Limb (tissue), 2 donors: Measurements from ENCODE around the gene SVOPL.

Experiments
- DNase-seq, 2 donors: peaks; one replicate each; pipeline ENCODE4 v3.0.0-alpha.2; 2016; ENCODE audit errors: extremely low spot score in 2 of 2

SVOPL gene

DNA sequence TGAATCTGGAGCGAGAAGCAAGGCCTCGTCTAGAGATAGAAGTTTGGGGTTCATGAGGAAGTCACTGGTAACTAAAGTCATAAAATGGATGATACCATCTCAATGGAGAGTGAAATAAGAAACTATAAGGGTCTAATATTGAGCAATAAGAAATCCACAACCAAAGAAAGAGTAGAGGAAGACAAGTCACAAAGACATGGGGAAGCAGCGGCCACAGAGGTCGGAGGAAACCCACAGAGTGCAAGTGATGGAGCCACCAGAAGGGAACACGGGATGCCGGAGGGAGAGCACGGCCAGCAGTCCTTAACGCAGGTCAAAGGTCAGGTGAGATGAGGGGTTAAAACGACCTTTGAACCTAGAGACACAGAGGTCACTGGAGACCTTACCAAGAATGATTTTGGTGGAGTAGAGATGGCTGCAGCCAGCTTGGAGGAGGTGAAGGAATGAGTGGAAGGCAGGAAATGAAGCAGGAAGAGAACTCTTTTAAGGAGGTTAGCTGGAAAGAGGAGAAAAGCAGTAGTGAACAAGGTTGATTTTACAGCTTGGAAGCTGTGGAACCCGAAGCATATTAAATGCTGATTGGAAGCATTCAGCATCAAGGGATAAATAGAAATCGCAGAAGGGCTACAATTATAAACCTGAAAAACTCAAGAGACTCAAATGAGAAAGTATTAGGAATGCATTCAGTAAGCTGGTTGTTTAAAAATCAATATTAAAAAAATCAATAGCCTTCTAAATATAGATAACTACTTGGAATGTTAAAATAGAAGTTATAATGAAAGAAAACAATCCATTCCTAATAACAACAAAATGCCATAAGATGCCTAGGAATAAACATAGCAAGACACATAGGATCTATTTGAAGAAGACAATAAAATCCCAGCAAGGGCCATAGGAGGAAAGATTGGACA is 93.7 kb downstream of the SVOPL start:
- no peak for DNase-seq

DNA sequence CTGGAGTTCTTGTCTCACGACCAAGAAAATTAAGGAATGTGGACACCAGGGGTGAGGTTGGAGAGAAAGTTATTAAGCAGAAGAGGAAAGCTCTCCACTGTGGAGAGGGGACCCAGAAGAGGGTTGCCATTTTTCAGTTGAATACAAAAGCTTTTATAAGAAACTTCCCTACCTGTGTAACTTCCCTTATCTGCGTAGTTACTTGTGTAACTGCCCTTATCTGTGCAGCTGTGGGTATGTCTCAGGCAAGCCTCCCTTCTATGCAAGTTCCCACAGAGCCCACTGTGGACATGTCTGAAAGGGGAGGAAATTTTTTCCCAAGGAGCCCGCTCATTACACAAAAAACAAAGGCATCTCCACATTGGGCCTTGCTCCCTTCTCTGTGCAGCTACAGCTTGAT is 94.9 kb downstream of the SVOPL start:
- DNase-seq, result no peak

DNA sequence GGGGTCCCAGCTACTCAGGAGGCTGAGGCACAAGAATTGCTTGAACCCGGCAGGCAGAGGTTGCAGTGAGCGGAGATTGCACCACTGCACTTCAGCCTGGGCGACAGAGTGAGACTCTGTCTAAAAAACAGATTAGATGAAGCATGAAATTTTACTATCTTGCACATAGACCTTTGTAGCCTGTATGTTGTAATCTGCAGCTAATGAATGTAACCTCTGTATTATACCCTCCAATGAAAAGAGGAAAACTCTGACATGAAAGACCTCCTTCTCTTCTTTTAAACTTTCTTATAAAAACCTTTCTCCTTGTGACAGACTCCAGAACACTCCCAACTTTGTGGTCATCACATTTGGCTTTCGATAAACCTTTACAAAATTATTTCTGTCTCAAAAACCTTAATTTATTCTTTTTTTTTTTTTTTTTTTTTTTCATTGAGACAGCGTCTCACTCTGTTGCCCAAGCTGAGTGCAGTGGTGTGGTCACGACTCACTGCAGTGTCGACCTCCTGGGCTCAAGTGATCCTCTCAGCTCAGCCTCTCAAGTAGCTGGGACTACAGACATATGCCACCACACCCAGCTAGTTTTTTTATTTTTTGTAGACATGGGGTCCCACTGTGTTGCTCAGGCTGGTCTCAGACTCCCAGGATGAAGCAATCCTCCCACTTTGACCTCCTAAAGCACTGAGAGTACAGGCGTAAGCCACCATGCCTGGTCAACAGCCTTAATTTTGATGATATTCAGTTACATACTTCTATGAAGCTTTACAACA is 97.4 kb downstream of the SVOPL start:
- no peak for DNase-seq

DNA sequence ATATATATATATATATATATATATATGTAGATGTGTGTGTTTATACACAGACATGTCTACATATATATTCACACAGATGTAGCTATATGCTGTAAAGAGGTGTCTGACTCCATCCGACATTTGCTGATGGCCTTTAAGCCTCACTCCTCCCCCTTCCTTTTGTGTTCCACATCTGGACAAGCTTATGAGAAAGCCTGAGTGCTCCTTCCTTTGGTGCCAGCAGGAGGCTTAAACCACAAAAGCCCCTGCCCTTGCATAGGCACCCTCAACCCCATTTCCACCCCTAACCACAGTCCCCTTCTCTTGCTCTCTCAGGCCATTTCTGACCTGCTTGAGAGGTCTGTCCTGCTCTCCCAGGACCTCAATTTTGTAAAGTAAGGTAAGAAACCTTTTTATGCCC is 98.7 kb downstream of the SVOPL start:
- DNase-seq, result no peak

DNA sequence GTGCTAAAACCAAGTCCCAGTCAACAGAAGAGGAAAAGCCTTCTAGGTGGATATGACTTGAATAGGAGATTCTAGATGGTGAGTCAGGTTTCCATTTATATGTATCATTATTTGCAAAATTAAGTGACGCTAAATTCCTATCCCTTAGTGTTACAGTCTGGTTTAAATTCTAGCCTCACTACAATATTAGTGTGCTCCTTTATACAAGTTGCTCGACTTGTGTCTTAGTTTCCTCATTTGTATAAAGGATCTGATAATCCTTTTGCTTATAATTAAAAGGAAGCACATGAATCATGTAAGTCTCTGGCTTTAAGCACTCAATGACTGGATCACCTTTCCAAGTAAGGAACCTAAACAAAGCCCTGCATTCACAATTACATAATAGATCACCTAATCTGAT is 105.7 kb downstream of the SVOPL start:
- DNase-seq, result no peak

DNA sequence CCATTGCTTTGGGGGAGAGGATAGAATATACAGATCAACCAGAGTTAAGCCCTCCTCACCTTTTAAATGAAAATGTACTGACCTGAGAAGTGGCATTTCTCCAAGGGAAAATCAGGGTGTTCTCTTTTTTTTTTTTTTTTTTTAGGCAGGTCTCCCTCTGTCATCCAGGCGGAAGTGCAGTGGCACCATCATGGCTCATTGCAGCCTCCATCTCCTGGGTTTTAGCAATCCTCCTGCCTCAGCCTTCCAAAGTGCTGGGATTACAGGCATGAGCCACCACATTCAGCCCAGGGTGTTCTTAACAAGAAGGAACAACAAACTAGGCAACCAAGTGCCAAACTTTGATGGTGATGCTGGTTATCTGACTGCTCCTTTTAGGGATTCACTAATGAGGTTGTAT is 111.0 kb downstream of the SVOPL start:
- DNase-seq, result no peak

DNA sequence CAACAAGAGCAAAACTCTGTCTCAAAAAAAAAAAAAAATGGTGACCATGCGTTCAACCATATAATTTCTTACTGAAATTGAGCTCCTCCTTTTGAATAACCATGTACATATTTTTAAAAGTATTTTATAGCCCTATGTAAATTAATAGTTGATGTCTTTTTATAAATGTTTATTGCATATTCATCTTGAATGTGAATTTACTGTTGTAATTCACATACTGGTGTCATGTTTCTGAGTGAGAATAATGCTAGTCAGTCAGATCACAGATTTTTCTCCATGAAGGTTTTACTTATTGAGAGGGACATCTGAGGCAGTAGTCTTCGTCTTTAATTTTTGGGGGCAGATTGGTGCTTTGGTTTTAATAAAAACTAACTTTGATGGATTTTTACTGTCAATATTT is 112.2 kb downstream of the SVOPL start:
- no peak for DNase-seq

DNA sequence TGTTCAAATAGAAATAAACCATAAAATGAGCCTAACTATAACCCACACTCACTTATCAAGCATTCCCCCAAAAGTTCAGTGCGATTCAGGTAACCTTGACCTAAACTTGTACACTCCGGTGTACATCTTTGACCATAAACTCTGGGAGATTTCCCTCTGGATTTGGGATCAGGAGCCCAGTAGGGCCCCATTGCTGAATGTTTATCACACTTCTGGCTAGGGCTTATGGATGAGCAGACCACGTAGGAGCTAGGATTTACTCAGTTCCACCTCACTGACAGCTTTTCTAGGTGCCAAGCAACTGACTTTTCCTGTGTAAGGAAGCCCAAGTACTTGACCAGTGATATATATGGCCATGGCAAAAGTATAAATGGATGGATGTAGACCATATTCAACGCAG is 113.7 kb downstream of the SVOPL start:
- DNase-seq, result no peak

DNA sequence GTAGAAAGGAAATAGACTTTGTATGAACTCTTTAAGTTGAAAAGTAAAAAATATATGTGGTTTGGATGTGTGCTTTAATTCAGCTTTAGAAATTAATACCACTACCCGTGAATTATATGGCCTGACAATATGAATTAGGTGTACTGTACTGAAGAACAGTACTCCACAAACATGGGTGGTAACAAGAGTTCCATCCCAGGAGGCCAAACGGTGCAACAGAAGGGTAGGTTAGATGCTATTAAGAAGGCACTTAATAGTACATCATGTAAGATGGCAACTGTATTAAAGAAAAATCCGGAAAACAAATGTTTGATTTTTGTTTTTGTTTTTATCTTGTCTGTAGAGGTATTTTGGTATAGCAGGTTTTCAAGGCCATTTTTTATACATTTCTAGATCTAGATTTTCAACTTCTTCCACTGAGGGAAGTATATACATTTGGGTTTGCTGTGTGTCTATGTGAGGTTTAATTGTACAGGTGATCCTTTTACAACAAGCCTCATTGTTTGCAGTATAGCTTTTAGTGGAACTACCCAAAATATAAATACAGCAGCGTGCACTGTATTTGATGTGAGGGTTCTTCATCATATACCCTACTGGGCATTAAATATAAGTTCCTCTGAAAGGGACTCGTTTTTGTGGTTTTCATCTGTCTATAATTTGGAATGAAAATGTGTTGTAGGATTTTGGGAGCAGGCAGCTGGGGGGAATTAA is 115.7 kb downstream of the SVOPL start:
- DNase-seq, result no peak

DNA sequence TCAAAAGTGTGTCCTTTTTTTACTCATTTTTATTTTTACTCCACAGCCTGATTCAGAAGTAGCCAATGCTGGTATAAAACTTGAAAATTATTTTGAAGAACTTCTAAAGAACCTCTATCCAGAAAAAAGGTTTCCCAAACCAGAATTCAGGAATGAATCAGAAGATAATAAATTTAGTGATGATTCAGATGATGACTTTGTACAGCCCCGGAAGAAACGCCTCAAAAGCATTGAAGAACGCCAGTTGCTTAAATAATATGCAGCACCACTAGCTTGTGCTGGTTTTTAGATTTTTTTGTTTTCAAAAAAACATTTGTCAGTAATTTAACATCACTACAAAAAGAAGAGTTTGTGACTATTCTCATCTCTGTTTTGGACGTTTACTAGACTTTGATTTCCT is 116.5 kb downstream of the SVOPL start:
- no peak for DNase-seq

DNA sequence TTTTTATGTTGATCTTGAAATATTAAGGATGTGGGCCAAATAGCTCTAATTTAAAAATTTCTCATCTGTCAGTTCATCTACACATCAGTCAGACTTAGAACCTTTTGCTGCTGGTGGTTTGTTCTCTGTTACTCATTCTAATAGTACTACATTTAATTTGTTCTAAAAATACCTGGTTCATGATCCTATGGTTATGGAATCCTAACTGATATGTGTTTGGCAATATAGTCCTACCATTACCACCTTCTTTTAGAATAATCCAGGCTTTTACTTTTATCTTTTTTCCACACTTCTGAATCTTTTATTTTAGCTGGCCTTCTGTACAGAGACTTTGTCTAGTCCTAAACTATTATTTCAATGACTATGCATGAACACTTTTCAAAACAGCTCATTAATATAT is 116.9 kb downstream of the SVOPL start:
- no peak for DNase-seq

DNA sequence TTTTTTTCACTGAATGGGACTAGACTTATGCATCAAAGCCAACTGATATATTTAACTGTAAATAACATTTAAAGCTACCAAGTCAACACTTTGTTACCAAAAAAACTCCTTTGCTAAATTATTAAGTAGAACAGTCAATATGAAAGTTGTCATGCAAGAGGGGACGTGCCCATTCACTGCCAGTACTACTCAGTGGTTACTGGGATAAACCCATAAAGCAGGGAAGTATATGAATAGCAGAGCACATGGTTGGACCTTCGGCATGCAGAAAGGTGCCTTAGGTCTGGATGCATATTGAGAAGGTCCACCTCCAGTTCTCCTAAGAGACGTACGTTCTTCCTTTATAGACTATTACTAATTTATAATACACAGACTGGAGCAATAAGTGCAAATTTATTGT is 120.1 kb downstream of the SVOPL start:
- DNase-seq, result no peak

DNA sequence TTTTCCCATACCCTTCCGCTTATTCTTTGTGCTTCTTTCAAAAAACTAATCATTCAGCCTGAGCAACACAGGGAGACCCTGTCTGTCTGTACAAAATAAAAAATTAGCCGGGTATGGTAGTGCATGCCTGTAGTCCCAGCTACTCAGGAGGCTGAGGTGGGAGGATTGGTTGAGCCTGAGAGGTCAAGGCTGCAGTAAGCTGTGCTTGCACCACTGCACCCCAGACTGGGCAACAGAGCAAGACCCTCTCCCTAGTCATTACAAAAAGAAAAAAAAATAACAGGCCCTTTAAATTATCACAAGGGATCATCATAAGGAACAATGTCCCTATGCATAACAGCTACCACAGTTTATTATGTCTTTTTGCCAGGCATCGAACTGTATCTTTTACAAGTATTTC is 121.5 kb downstream of the SVOPL start:
- DNase-seq, result no peak

DNA sequence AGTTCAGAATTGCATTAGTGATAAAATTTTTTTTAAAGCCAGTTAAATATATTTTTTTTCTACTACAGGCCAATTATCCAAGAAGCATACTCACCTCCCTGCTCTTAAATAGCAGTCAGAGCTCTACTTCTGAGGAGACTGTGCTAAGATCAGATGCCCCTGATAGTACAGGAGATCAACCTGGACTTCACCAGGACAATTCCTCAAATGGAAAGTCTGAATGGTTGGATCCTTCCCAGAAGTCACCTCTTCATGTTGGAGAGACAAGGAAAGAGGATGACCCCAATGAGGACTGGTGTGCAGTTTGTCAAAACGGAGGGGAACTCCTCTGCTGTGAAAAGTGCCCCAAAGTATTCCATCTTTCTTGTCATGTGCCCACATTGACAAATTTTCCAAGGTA is 122.0 kb downstream of the SVOPL start:
- no peak for DNase-seq

DNA sequence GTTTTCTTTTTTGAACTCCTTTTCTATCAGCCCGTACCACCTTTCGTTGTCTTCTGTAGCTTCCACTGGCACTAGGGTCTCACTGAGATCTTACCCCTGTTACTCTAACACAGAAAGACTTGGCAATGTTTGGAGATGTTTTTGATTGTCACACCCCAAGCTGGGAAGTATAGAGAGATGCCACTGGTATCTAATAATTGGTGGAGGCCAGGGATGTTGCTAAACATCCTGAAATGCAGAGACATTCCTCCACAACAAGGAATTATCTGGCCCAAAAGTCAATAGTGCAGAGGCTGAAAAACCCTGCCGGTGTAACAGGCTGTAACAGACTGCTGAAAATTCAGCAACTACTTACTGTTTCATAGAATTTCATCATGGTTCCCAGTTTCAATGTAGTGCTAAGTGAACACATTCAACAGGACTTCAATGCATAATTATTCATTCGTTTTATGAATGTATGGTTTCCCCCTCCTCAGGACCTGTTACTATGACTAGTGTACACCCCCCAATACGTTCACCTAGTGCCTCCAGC is 125.2 kb downstream of the SVOPL start:
- DNase-seq, result no peak

DNA sequence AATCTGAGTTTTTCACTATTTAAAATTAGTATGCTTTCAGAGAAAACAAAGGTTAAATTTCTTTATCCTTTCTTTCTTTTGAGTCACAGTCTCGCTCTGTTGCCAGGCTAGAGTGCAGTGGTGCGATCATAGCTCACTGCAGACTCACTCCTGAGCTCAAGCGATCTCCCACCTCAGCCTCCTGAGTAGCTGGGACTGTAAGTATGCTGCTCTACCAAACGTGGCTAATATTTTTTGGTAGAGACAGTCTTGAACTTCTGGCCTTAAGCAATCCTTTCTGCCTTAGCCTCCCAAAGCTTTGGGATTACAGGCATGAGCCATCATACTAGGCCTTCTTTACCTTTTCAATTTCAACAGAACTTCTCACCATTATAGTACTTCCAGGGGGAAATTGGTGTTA is 127.4 kb downstream of the SVOPL start:
- DNase-seq, result no peak

DNA sequence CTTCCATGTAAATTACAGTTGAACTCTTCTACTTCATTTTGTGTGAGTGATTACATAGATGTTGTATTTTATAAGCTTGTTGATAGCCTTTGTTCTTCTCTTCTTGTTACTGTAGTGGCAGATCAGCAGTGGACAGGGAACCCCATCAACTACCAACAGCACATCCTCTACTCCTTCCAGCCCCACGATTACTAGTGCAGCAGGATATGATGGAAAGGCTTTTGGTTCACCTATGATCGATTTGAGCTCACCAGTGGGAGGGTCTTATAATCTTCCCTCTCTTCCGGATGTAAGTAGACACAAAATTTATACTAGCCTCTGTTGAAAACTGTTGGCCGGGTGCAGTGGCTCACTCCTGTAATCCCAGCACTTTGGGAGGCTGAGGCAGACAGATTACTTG is 130.4 kb downstream of the SVOPL start:
- DNase-seq, result no peak

DNA sequence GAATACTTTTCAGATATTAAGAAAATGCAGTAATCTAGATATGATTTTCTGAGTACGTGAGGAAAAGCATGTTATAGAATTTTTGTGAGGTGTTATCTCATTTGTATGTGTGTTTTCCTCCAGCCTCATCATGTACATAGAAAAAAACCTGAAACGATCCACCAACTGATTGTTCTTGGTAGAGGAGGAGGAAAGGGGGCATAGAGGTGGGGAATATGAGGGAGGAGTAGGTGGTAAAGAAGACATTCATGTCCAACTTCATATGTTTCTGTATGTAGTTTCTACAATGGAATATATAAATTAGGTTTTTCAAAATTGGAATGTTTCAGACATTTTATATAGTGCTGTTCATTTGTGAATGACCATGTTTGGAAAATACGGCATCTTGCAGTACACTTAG is 131.7 kb downstream of the SVOPL start:
- no peak for DNase-seq

DNA sequence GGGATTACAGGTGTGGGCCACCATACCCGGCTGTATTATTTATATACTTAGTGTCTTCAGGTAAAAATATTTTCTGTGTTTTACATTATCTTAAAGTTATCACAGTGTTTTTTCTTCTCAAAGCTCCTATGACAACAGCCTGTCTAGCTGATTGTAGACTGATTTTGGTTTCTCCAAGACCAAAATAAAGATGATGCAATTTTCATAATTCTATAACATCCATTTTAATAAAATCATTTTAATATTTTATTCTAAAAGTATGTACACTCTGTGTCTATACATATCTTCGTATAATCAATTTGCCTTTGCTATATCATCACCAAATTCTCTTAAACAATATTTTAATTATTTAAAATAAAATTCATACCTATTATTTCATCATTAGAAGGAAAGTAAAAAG is 132.5 kb downstream of the SVOPL start:
- DNase-seq, result no peak

DNA sequence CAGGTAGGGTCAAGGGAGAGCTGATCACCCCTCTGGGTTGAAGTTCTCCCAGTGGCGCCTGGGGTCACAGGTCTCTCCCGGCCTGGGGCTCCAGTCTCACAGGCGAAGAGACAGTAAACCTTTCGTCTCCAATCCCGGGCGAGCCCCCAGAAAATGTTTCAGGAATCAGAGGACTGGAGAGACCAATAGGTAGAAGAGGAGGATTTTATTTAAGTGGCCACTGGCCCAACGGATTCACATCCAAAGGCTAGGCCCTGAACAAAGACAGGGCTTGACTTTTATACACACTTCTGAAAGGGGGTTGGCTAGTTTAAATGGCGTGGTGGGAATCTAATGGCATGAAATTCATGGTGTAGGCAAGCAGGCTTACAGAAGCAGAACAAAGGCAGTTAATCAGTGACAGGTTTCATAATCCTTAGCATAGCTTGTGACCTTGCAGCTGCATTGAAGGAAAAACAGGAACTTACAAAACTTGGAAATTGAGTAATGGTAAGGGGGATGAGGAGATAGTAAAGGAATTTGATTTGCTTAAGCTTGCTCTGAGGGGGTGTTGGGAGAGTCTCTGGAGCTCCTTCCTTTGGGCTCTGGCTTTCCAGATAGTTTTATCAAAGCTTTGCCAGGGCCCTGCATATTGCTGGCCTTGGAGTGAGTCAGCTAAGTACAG is 135.6 kb downstream of the SVOPL start:
- DNase-seq, result no peak

DNA sequence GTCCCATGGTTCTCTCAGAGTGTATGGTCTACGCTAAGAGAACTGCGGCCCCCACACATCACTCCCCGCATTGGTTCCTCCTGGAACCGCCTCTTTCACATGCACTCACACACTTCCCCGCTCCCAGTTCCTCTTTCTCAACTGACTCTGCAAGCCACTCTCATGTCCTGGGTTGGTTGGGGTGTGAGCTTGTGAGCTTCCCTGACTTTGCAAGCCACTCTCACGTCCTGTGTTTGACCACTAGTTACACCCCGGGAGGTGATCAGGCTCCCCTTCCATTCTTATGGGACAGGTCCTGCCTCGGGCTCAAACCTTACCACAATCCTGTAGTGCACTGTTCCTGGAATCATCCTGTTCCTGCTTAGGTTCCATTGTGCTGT is 136.1 kb downstream of the SVOPL start:
- DNase-seq, result no peak

DNA sequence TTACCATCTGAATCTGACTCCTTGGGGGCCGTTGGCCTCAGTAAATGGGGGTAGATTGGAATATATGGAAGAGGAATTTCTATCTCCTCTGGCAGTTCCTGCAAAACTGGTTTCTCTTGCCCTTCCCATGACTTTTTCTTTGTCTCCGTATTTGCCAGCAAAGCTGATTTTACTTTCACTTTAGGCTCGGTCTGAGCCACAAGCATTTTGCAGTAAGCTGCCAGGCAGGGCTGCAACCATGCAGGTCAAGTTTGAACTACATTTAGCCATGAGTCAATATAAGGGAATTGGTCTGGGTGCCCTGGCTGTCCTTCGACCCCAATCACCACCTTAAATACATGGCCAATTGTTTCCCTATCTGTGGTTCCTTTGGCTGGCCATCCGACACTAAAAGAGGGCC is 136.8 kb downstream of the SVOPL start:
- no peak for DNase-seq
